C1 segment of cervical spinal cord (tissue), 14 donors: ENCODE results near the gene LYSMD4.
"Not testable (repeated sequence)": the region's sequence is repeated elsewhere in the genome, so short reads cannot be mapped to it uniquely, and the experiment has no call there.

Experiments
- DNase-seq, 14 donors: peaks; one replicate each; lab custom pipeline; 2025; lab: John Stamatoyannopoulos, UW

LYSMD4 gene

DNA sequence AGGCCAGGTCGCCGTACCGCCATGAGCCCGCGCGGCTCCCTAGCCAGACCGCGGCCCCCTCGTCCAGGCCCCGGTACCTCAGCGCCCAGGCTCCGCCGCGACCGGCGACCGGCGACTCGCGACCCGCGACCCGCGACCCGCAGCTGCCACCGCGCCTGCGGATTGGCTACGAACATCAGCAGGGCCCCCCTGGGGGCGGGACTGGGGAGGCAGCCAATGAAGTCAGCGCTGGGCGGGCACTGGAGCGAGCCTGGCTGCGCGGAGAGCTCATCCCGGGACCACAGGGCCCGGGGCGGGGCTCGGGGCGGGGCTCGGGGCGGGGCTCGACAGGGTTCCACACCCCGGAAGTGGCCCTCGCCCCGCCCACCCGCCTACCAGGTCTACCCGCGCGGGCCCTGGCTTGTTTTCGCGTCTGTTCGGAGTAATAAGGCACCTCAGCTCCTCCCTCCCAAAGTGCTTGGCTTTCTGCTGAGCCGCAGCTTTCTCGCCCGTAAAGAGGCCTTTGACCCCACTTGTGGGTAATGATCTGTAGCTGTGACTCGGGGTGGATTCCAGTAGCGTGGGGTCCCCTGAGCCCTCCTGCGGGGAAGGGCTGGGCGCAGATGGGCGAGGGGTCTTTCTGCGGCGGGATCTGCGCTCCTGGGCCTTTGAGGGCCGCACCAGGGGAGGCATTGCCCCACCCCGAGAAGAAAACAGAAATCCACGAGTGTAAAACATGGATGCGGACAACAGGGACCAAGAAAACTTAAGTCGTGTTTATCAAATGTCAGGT lies at the start of gene LYSMD4:
Gene LYSMD4, minus strand, starts transcription at position 170 of the 772 bp plus-strand sequence. CDS start 1,438 bp downstream, outside the sequence.
- DNase-seq, result peak; percentile 40 to 97 (median 92)

DNA sequence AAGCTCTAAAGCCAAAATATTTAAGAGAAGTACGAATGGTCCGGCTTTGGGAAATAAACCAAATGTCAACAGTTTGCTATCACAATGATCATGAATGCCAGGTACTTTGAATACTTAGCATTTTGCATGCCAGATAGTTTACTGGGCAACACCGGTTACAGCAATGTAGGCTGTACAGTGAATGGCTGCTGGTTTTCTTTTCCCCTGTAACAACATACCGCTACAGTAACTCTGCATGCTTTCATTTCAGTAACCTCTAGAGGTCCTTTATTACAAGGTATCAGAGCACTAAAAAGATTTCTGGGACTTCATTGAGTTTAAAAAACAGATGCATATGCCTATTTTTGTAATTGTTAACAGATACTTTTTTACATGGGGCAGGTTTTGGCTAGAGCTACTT lies 48.8 kb upstream of the LYSMD4 start:
- not testable (repeated sequence) for DNase-seq

DNA sequence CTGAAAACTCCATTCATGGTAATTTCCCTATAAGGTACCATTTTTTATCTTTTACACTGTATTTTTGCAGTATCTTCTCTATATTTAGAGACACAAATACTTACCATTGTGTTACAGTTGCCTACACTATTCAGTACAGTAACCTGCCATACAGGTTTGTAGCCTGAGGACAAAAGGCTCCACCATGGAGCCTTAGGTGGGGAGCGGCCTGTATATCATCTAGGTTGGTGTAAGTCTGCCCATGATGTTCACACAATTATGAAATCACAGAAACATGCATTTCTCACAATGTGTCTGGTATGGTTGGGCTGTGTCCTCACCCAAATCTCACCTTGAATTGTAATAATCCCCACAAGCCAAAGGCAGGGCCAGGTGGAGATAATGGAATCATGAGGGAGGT lies 43.9 kb upstream of the LYSMD4 start:
- no peak for DNase-seq

DNA sequence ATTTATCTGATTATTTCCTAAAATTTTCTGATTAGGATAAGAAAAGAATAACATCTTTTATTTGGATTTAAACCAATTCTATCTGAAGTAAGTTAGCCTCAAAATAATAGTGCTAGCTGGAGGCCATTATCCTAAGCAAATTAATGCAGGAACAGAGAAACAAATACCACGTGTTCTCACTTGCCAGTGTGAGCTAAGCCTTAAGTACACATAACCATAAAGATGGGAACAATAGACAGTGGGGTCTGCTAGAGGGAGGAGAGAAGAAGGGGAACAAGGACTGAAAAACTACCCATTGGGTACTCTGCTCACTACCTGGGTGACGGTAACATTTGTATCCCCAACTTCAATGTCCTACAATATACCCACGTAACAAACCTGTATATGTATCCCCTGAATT lies 31.3 kb upstream of the LYSMD4 start:
- DNase-seq, result no peak

DNA sequence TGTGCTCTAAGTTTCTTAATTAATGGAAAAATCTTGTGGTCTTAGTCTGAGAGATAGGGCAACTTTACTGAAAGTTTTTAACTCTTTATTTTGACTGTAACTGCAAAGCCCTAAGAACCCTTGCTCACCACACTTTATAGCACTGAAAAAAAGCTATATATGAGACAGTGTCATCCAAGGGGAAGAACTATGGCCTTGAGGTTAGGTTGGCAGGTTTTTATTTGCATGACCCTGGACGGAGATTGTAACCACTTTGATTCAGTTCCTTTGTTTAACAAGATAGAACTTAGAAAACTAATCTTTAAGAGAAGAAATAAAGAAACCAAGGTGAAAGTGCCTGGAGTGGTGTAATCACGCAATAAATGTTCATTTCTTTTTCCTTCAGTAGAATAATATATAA lies 30.6 kb upstream of the LYSMD4 start:
- DNase-seq, result no peak

DNA sequence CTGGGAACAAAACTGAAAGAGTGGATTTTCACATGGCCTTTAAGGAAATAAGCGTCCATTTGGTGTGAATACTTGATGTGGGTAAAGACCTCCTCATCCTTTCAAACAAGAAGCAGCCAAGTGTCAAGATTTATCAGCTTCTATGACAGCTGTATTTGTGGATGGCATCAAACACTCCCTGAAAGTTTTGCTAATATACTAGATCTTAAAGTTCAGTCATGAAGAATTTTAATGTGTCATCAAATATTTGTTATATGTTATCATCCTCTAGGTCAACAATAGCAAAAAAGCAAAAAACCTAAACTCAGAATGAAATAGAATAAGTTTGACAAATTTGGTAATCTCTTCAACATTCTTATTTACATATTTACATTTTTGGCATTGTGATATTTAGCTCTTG lies 29.1 kb upstream of the LYSMD4 start:
- no peak for DNase-seq

DNA sequence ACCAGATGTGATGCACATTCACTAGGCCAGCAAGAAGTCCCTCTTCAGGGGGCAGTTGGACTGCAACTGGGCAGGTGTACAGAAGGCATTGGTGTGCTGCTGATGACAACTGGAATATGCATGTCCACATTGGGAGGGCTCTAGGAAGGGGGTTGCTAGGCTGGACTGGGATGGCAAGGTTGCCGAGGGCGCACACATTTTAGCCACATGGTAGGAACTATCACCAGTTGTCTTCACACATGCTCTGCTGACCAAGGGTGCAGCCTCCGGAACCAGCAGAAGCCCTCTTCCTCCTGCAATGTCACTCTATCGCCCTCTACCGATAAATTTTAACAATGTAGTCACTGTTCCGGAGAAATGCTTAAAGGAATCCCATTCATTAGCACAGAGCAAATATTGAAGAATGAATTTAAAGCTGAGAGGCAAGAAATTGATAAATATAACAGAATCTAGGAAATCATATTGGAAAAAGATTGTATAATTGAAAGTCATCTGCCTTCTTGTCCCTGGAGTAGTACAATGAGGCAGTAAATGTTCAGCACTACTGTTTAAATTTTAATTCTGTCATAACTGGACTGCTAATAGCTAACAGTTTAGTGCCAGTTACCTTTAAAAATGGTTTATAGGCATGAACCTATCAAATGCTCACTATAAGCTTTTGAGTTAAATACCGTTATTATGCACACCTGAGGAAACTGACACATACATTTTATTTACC lies 22.6 kb upstream of the LYSMD4 start:
- peak in 8 of 14 donors; percentile 11 to 47 (median 26) for DNase-seq

DNA sequence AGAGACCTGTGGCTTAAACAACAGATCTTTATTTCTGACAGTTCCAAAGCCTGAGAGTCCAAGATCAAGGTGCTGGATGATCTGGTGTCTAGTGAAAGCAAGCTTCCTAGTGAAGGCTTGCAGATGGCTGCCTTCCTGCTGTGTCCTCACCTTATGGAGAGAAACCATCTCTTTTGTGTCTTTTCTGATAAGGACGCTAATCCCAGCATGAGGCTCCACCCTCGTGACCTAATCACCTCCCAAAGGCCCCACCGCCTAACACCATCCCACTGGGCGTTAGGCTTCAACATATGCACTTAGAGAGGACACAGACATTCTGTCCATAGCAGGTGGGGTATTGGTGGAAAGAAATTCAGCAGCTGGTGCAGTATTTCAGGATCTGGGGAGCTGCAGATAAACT lies 19.8 kb upstream of the LYSMD4 start:
- DNase-seq, result no peak

DNA sequence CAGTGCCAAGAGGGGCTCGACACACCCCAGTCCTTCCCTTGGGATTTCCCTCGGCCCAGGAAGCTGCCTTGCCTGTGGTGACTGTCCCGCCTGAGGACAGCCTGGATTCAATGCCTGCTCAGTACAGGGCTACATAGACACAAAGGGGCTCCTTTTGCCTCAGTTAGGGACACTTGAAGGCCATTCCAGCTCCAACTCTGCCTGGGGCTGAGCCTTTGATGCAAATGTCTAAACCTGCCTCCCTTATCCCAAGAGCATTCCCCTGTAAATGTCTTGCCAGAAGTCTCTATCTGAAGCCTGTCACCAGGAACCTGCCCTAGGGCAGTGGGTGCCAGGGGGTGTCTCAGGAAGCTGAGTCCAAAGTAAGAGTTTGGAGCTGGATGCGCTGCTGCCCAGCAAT lies 19.3 kb upstream of the LYSMD4 start:
- no peak for DNase-seq

DNA sequence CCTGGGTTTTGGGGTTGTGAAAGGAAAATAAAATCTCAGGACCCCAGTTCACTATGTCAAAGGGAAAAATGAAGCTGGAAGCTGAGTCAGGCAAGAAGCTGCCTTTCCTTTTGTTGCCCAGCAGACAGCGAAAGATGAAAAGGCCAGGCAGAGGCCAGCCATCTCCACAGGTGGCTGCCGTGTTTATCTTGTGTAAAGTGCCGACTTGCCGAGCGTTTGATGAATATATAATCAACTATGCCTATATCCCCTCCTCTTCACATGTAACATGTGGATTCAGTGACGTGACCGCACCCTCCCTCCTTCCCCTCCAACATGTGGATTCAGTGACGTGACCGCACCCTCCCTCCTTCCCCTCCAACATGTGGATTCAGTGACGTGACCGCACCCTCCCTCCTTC lies 17.1 kb upstream of the LYSMD4 start:
- DNase-seq, result not testable (repeated sequence)

DNA sequence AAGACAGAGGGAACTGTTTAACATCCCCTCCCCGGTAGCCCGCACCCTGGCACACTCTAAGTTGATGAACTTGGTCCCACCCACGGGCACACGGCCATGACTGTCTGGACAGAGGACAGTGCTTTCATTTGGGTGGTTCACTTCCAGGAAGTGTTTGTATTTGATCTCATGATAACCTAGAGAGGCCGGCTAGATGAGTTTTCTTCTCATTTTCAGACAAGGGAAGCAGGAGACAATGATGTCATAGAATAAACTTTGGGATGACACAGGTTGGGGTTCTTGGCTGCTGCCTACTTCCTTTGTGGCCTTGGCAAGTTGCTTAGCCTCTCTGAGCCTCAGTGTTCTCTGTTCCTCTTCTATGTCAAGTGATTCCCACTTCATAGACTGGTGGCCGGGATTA lies 16.1 kb upstream of the LYSMD4 start:
- no peak for DNase-seq

DNA sequence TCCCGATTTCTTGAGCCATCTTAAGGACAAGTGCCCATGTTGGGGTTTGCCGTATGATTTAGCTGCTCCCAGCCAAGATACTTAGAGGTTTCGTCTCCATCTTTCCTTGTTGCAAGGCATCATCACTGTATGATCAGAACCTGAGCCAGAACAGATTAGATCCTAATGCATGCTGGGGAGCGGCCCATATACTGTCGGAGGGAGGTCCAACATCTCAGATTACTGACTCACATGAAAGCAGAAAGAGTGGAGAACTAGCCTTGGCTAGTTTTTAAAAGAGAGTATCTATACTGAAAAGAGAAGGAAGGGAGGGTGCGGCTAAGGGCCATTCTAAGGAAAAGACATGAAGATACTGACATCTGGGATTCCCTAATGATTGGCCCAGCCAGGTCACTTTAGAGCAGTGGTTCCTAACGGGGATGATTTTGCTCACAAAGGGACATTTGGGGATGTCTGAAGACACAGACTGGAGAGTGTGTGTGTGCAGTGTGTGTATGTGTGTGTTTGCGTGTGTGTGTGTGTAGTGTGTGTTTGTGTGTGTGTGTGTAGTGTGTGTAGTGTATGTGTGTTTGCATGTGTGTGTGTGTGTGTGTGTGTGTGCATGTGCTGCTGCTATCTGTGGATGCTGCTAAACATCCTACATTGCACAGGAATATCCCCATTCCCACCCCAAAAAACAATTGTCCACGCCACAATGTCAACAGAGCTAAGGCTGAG lies 12.3 kb upstream of the LYSMD4 start:
- DNase-seq, result no peak

DNA sequence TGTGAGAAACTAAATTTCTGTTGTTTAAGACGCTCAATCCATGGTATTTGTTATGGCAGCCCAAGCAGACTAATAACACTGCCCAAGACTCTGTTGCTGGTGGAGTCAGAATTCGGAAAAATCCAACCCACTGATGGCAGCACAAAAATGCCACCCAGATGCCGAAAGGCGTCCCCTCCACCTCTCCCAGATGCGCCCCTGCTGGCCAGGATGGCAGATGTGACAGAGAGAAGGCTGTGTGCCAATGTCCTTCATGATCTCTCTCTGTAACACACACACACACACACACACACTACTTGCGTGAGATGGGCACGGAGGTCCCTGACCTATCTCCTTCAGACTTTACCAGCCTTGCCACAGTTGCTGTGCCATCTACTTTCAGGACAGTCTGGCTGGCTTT lies 10.9 kb upstream of the LYSMD4 start:
- DNase-seq, result no peak

DNA sequence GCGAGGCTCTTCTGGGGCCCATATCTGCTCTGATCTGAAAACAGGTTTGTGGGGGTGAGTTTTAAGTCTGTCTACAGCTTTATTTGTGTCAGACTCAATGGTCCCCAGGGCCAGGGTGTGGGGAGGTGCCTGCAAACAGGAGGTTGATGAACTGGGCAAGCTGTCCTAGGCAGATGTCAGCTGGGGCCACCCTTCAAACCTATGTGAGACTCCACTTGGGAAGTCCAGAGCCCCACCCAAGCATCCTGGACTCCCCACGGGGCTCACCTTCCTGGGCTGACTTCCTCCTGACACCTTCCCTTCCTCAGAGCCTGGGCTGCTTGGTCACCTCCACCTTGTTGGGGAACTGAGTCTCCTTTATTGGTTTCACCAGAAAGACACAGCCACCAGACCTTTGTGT lies 8.6 kb upstream of the LYSMD4 start:
- no peak for DNase-seq

DNA sequence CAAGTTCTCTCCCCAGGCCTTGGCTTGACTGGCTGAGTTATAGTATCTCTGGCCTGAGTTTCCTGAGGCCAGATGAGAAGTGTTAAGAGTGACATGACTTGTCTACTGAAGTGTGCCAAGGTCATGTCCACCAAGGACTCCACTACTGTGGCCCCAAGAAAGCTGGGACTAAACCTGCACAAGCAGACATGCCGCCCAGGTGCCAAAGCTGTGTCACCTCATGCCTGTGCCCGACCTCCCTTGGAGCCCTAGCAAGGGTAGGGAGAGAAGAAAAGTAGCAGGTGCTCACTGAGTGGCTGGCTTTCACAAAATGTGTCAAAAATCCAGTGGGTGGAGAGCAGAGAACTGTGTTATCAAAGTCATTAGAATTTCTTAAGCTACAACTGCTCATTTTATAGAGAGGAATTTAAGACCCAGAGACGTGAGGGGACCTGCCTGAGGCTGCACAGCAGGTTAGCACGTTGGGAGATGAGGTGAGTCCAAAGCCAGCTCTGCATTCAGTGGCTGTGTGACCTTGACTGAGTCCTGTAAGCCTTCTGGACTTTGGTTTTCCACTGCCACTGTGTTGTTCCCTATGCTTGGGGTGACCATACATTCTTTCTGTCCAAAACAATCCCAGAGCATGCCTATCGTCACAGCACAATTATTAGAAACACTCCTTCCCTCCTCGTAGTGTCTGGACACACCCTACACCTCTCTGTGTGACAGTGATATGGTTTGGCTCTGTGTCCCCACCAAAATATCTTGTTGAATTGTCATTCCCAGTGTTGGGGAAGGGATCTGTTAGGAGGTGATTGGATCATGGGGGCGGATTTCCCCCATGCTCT lies 5.0 kb upstream of the LYSMD4 start:
- DNase-seq, result no peak

DNA sequence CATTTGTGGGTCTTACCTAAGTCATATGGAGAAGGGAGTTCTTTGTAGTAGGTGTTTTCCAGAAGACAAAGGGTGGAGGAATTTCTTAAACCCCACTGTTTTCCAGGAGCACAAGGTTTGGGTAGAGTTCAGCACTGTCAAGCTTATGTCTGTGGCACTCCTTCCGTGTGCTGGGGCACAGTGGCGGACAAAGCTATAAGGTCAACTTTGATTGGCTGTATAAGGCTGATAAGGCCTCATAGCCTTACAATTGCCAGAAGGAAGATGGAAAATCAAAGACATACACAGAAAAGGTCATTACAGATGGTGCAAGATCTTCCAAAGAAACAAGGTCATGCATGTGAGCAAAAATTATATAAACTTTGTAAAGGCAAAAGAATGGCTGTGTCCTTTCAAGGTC lies 3.5 kb upstream of the LYSMD4 start:
- DNase-seq, result no peak

DNA sequence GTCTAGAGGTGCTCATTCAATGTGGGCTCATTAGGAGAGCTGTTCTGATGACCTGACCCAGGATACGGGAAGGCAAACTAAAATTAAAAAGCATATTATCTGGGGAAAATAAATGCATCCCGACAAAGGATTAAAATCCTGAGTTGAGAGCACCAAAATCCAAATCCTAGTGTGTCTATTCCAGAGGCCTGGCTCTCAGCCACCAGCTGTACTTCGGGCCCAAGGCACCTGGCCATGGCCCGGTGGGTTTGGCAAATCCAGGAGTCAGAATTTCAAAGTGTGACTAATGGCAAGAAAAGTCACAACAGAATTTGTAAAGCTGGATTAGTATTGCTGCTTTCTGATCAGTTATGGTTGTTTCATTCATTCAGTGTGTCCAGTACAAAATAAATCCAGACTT lies 2.6 kb upstream of the LYSMD4 start:
- DNase-seq, result no peak

DNA sequence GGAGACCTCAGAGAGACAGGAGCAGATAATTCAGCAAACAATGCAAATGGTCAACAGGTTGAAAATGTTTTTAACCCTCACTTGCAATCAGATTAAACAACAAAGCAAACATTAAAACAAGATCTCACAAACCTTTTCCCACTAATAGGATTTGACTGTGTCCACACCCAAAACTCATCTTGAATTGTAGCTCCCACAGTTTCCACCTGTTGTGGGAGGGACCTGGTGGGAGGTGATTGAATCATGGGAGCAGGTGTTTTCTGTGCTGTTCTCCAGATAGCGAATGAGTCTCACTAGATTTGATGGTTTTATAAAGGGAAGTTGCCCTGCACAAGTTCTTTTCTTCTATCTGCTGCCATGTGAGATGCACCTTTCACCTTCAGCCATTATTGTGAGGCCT lies 1.3 kb upstream of the LYSMD4 start:
- DNase-seq, result no peak

DNA sequence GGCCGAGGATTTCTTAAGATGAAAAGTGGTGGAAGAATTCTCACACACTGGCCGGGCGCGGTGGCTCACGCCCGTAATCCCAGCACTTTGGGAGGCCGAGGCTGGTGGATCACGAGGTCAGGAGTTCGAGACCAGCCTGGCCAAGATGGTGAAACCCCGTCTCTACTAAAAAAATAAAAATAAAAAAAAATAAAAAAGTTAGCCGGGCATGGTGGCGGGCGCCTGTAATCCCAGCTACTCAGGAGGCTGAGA lies 729 bp upstream of the LYSMD4 start:
- not testable (repeated sequence) for DNase-seq

DNA sequence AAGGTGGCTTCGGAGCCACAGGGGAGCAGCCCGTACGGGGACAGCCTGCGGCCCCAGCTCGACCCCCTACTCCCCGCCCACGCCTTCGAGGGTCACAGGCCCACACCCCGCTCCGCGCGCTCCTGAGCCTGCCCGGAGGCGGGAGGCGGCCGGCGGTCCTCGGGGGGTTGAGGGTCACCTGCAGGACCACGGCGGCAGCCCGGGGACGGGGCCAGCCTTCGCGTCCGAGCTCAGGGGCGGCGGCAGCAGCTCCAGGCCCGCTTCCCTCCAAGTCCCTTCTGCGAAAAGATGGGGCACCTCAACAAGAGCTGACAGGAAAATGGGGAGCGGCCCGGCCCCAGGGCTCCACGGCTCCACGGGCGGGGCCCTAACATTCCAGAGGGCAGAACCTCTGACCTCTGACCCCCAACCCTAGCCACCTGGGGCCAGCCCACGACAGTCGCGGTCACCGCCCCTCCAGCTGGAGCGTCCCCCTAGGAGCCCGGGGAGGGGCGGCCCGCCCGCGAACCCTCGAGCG lies 428 bp downstream of the LYSMD4 start:
- DNase-seq, result peak in 1 of 14 donors; percentile 46

DNA sequence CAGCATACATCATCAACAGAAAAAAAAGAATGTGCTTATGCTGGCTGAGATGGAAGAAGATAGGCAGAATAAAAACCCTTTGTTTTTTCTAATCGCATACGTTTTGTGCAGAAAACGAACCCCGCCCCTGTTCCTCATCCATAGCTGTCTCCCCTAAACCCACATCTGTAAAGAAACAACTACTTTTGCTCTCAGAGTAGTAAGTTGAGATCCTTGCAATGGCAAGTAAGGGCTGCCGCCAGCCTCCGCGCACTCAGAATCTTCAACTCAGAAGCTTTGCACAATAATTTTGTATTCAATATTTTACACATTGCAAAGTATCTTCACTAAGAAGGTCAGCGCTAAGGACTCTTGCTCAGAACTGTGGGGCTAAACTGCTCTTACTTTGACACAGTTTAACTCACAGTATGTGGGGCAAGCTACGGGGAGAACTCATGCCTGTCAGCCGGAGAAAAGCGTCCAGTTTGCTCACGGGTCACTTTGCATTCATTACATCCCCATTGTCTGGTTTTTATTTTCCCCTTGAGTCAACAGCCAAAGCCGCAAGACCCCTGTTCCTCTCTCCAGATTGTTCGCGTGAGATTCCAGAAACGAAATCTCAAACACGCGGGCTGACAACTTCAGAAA lies 1.0 kb downstream of the LYSMD4 start:
- peak in 3 of 14 donors; percentile 15 to 41 (median 18) for DNase-seq
